Hepatocyte (in vitro differentiated cells): ENCODE measurements around the gene ZNF407. TPM values are rescaled to one million over a fixed set of nuclear protein-coding genes. Genes with fewer than 3 reads are reported as not detected.

ENCODE experiments used
- DNase-seq: peaks from one replicate; pipeline ENCODE4 v3.0.0-alpha.2; 2016; ENCODE audit warnings: low spot score
- H2AFZ ChIP-seq: fragments of 200-600 bp; sonication (generic); 2 replicates; pipeline ENCODE4 v1.6.0; 2016; ENCODE audit warnings: antibody characterized with exemption, mild to moderate bottlenecking
- H3K27ac ChIP-seq: fragments of 200-600 bp; sonication (generic); 2 replicates; pipeline ENCODE4 v1.5.1; 2016; ENCODE audit warnings: mild to moderate bottlenecking
- H3K27me3 ChIP-seq: fragments of 200-600 bp; sonication (generic); 2 replicates; pipeline ENCODE4 v1.6.1; 2016
- H3K36me3 ChIP-seq: fragments of 200-600 bp; sonication (generic); replicated peaks from 2 replicates; pipeline ENCODE4 v1.5.1; 2016; ENCODE audit warnings: low read depth; ENCODE audit not compliant: insufficient read depth
- H3K4me1 ChIP-seq: fragments of 200-600 bp; sonication (generic); 2 replicates; pipeline ENCODE4 v1.5.1; 2016; ENCODE audit warnings: mild to moderate bottlenecking, moderate library complexity; ENCODE audit not compliant: insufficient read depth
- H3K4me2 ChIP-seq: fragments of 200-600 bp; sonication (generic); 2 replicates; pipeline ENCODE4 v1.6.0; 2016
- H3K4me3 ChIP-seq: fragments of 200-600 bp; sonication (generic); 2 replicates; pipeline ENCODE4 v1.5.1; 2016; ENCODE audit warnings: mild to moderate bottlenecking
- H3K79me2 ChIP-seq: fragments of 200-600 bp; sonication (generic); 2 replicates; pipeline ENCODE4 v1.6.0; 2017; ENCODE audit warnings: mild to moderate bottlenecking
- H3K9me2 ChIP-seq: fragments of 200-600 bp; sonication (generic); replicated peaks from 2 replicates; pipeline ENCODE4 v1.6.0; 2017; ENCODE audit warnings: mild to moderate bottlenecking; ENCODE audit not compliant: insufficient read depth
- H3K9me3 ChIP-seq: fragments of 200-600 bp; sonication (generic); 2 replicates; pipeline ENCODE4 v1.5.1; 2016; ENCODE audit warnings: low read depth, mild to moderate bottlenecking
- H4K20me1 ChIP-seq: fragments of 200-600 bp; sonication (generic); 2 replicates; pipeline ENCODE4 v1.6.0; 2016; ENCODE audit warnings: mild to moderate bottlenecking; ENCODE audit not compliant: insufficient read depth, poor library complexity, severe bottlenecking
- EZH2 ChIP-seq: fragments of 200-600 bp; sonication (generic); IDR thresholded peaks from 2 replicates; pipeline ENCODE4 v1.6.1; 2016; ENCODE audit warnings: antibody characterized with exemption, mild to moderate bottlenecking, borderline replicate concordance
- EZH2phosphoT487 ChIP-seq: fragments of 200-600 bp; sonication (generic); IDR thresholded peaks from one replicate; pipeline ENCODE4 v1.6.1; 2018; ENCODE audit warnings: antibody characterized with exemption, mild to moderate bottlenecking, low read depth, moderate library complexity; ENCODE audit not compliant: unreplicated experiment, severe bottlenecking
- WGBS: methylation state at CpG from one replicate; pipeline ENCODE4 v1.1.6; 2016; ENCODE audit warnings: low lambda C conversion rate; ENCODE audit errors: missing lambda C conversion rate; 5-methylcytosine and 5-hydroxymethylcytosine counted together
- polyA plus RNA-seq: library from polyadenylated mRNA; unstranded; fragments of >200 nt; fragmentation: Nextera tagmentation; extraction: Ambion mirVana; gene quantifications from 2 replicates; pipeline ENCODE4 v1.2.1, GENCODE V29; 2016
- total RNA-seq: library from RNA; depleted of rRNA; stranded (reverse); fragments of >200 nt; gene quantifications from 2 replicates; pipeline ENCODE4 v1.2.3, GENCODE V29; 2014
- TF ChIP-seq, protein P1 (sequence below): fragments of 200-600 bp; sonication (generic); IDR thresholded peaks from 2 replicates; pipeline ENCODE4 v1.5.1; 2016; ENCODE audit warnings: antibody characterized with exemption, mild to moderate bottlenecking; ENCODE audit not compliant: poor library complexity

The ZNF407 gene
- total and polyA plus RNA-seq, 2 experiments from 2014 or later, result 3.2 to 12.4 TPM

DNA sequence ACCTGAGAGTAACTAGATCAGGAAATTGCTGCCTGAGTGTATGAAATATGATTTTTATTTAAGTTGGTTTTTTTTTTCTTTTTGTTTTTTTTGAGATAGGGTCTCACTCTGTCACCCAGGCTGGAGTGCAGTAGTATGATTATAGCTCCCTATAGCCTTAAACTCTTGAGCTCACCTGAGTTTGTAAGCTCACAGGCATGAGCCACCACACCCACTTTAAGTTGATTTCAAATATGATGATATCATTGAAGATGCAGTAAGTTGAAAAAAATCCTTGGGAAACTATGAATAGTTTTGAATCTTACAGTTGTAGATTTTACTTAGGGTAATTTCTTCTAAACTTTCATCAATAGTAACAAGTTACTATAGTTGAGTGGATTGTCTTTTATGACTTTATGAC, 234.7 kb downstream of the ZNF407 start:
- Histone ChIP-seq H3K4me2 (no peak overlapping the region), H3K4me3 (no peak overlapping the region), H2AFZ (no peak overlapping the region), H3K9me2 (no peaks in the 10 kb centered on the region), H3K27me3 (no peaks in the 10 kb centered on the region), H3K36me3 (no peaks in the 10 kb centered on the region), H3K9me3 (no peaks in the 10 kb centered on the region), H4K20me1 (no peaks in the 10 kb centered on the region), H3K4me1 (peaks cover 4% of the 10 kb centered on the region), H3K79me2 (no peaks in the 10 kb centered on the region), H3K27ac (no peak overlapping the region)
- no peak for DNase-seq
- TF ChIP-seq EZH2 (no peak), EZH2phosphoT487 (no peak)
- TF ChIP-seq, protein P1, sequence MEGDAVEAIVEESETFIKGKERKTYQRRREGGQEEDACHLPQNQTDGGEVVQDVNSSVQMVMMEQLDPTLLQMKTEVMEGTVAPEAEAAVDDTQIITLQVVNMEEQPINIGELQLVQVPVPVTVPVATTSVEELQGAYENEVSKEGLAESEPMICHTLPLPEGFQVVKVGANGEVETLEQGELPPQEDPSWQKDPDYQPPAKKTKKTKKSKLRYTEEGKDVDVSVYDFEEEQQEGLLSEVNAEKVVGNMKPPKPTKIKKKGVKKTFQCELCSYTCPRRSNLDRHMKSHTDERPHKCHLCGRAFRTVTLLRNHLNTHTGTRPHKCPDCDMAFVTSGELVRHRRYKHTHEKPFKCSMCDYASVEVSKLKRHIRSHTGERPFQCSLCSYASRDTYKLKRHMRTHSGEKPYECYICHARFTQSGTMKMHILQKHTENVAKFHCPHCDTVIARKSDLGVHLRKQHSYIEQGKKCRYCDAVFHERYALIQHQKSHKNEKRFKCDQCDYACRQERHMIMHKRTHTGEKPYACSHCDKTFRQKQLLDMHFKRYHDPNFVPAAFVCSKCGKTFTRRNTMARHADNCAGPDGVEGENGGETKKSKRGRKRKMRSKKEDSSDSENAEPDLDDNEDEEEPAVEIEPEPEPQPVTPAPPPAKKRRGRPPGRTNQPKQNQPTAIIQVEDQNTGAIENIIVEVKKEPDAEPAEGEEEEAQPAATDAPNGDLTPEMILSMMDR, result no peak

DNA sequence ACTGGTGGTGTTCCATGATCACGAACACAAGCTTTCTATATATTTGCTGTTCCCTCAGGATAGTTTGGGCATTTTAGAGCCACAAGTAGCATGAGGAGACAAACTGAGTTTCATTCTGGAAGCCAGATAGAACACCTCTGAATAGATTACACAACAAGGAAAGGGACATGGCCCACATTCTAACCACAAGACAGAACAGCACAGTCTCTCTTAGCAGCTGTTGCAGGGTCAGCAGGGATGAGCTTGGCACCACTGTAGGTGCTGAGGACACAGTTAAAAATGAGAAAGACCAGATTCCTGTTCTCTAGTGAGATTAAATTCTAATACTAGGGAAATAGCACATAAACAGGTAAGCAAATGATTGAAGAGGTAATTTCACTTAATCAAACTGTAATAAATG, 235.3 kb downstream of the ZNF407 start:
- H3K4me3 ChIP-seq, result no peak overlapping the region

DNA sequence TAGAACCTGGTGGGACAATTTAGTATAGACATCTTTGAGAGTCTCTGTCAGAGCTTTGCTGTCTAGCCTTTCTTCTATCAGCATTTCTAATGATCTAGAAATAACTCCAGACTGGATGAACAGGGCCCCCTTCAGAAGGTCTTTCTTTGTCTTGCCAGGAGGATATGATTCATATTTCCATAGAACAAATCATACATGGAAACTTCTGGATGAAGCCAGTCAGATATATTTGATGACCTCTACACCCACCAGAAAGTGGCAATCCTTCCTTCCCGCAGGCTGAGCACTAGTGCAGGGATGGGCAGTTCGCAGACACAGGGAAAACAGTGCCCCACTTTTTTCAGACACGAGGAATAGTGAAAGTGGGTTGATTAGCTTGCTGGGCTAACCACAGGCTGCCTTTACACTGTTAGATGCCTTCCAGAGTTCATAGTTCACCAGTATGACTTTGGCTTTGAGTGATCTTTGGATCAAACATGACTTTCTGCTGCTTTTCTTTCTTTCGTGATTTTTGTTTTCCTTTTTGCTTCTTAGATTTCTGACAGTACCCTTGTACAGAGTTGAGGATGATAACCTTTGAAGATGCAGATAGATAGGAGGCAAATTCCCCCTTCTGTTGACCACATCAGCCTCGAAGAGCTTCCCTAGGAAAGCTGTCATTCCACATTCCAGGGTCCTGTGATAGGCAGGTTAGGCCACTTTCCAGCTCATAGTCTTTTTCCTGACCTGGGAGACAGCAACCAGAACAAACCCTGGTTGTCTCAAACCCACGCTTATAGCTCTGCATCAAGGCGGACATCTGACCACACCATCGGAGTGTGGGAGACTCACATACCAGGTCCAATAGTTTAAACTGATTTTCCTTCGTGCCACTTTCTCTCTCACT, 237.0 kb downstream of the ZNF407 start:
- Histone ChIP-seq H3K27me3 (no peaks in the 10 kb centered on the region), H3K4me2 (no peak overlapping the region), H3K27ac (no peak overlapping the region), H4K20me1 (no peaks in the 10 kb centered on the region), H3K79me2 (no peaks in the 10 kb centered on the region), H3K4me3 (no peak overlapping the region), H3K4me1 (peaks cover 4% of the 10 kb centered on the region), H3K9me2 (no peaks in the 10 kb centered on the region), H3K9me3 (no peaks in the 10 kb centered on the region), H2AFZ (no peak overlapping the region), H3K36me3 (no peaks in the 10 kb centered on the region)
- TF ChIP-seq EZH2, result no peak
- no peak for TF ChIP-seq EZH2phosphoT487
- TF ChIP-seq, protein P1, result no peak
- DNase-seq, result no peak
- WGBS, result 63% methylated on average over 9 of the region's 9 CpGs

More for the DNA sequence above, 235.3 kb downstream of the ZNF407 start:
- Histone ChIP-seq H3K79me2 (no peaks in the 10 kb centered on the region), H3K27ac (no peak overlapping the region), H3K4me1 (peaks cover 4% of the 10 kb centered on the region), H3K4me2 (no peak overlapping the region), H4K20me1 (no peaks in the 10 kb centered on the region), H3K9me2 (no peaks in the 10 kb centered on the region), H3K27me3 (no peaks in the 10 kb centered on the region), H3K9me3 (no peaks in the 10 kb centered on the region), H2AFZ (no peak overlapping the region), H3K36me3 (no peaks in the 10 kb centered on the region)
- TF ChIP-seq EZH2phosphoT487 (no peak), EZH2 (no peak)
- TF ChIP-seq, protein P1, result no peak
- no peak for DNase-seq
- WGBS, result 96% methylated on average over 1 of the region's 1 CpG
